Measurements from ENCODE around the gene SIN3B.

The SIN3B gene

GRCh38 chr19:16917401-16917800 lies 88.2 kb downstream of the SIN3B start:
- no peak for DNase-seq

- DNase-seq, result no peak
Observed at GRCh38 chr19:16919496-16919895, 90.3 kb downstream of the SIN3B start.

- DNase-seq, result no peak
Observed at GRCh38 chr19:16920816-16921529, 91.8 kb downstream of the SIN3B start.

GRCh38 chr19:16921766-16922591 lies 92.8 kb downstream of the SIN3B start:
- DNase-seq, result no peak

- no peak for DNase-seq
Observed at GRCh38 chr19:16922592-16922934, 93.4 kb downstream of the SIN3B start.

- DNase-seq, result no peak
Observed at GRCh38 chr19:16922949-16923348, 93.8 kb downstream of the SIN3B start.

GRCh38 chr19:16927883-16928282 lies 98.7 kb downstream of the SIN3B start:
- DNase-seq, result no peak

- DNase-seq, result no peak
Observed at GRCh38 chr19:16928351-16928750, 99.2 kb downstream of the SIN3B start.

- DNase-seq, result no peak
Observed at GRCh38 chr19:16928916-16929315, 99.7 kb downstream of the SIN3B start.

Measured in CD4-positive, alpha-beta T cell treated with Interleukin-21 for 1 hour (primary cell).